Measurements from ENCODE around the gene RNF220. TPM values are rescaled to one million over a fixed set of nuclear protein-coding genes. Genes with fewer than 3 reads are reported as not detected.

The RNF220 gene
- total RNA-seq, 1 experiment from 2014 or later, result 128 TPM

GRCh38 chr1:44558883-44559282, 153.8 kb downstream of the RNF220 start:
- ChIA-PET CTCF (interaction anchor here (0.8 to 2.7 kb wide), 7 partner anchors 13 to 151 kb away, joined by 3 to 12 read pairs (median 3); no protein-coding TSS in a partner anchor), POLR2A (no interaction called here)
- DNase-seq (ENCODE audit: low spot score), result no peak
- Mint-ChIP-seq H3K4me1 (peaks cover 26% of the 10 kb centered on the region), H3K27ac (no peak overlapping the region), H3K36me3 (no peaks in the 10 kb centered on the region), H3K27me3 (ENCODE audit: low read depth) (peaks cover 20% of the 10 kb centered on the region), H3K9me3 (no peaks in the 10 kb centered on the region), H3K4me3 (no peak overlapping the region)
- TF ChIP-seq PREB (CRISPR knock-in tag; IDR thresholded peaks at IDR 0.05; ENCODE audit: borderline replicate concordance) (no peak), USF1 (CRISPR knock-in tag; IDR thresholded peaks at IDR 0.05) (no peak), ARID4B (CRISPR knock-in tag; IDR thresholded peaks at IDR 0.05; ENCODE audit: borderline replicate concordance) (no peak), MLX (CRISPR knock-in tag; IDR thresholded peaks at IDR 0.05) (no peak), TEAD4 (CRISPR knock-in tag; IDR thresholded peaks at IDR 0.05) (no peak), USF2 (CRISPR knock-in tag; IDR thresholded peaks at IDR 0.05) (no peak), HMGA2 (CRISPR knock-in tag; IDR thresholded peaks at IDR 0.05) (no peak), ATF2 (CRISPR knock-in tag; IDR thresholded peaks at IDR 0.05; ENCODE audit: borderline replicate concordance, low read depth) (no peak), ZNF425 (CRISPR knock-in tag; conservative IDR thresholded peaks at IDR 0.05) (no peak), TP53 (CRISPR knock-in tag; IDR thresholded peaks at IDR 0.05) (no peak), ZNF317 (CRISPR knock-in tag; IDR thresholded peaks at IDR 0.05; ENCODE audit: borderline replicate concordance, low read depth) (no peak), ZNF138 (CRISPR knock-in tag; conservative IDR thresholded peaks at IDR 0.05) (no peak), ZNF232 (CRISPR knock-in tag; IDR thresholded peaks at IDR 0.05) (no peak)
- ATAC-seq, result no peak

Data from WTC11 (cell line).